Prostate gland (tissue), 2 donors: Measurements from ENCODE around the gene DDRGK1. TPM values are rescaled to one million over a fixed set of nuclear protein-coding genes. Genes with fewer than 3 reads are reported as not detected.
"Not testable (repeated sequence)": the region's sequence is repeated elsewhere in the genome, so short reads cannot be mapped to it uniquely, and the experiment has no call there.

Experiments used
- DNase-seq: peaks from one replicate; pipeline ENCODE4 v3.0.0-alpha.2; 2019; ENCODE audit warnings: low spot score
- H3K27ac ChIP-seq, 2 donors: fragments of 200-600 bp; sonication (generic); 2 replicates each; pipeline ENCODE4 v1.5.1; 2017 to 2019
- H3K27me3 ChIP-seq: fragments of 200-600 bp; sonication (generic); replicated peaks from 2 replicates; pipeline ENCODE4 v1.5.1; 2019; ENCODE audit not compliant: insufficient read depth
- H3K36me3 ChIP-seq, 2 donors: fragments of 200-600 bp; sonication (generic); 1 replicate in 1 of 2; 2 replicates in 1 of 2; pipeline versions ENCODE4 v1.5.1 to v1.8.1; 2017 to 2019
- H3K4me1 ChIP-seq: fragments of 200-600 bp; sonication (generic); replicated peaks from 2 replicates; pipeline ENCODE4 v1.5.1; 2019
- H3K4me3 ChIP-seq, 2 donors: fragments of 200-600 bp; sonication (generic); 2 replicates each; pipeline ENCODE4 v1.5.1; 2017 to 2019
- H3K9me3 ChIP-seq: fragments of 200-600 bp; sonication (generic); 2 replicates; pipeline ENCODE4 v1.5.1; 2017
- POLR2A ChIP-seq: fragments of 450-650 bp; IDR thresholded peaks from one replicate; pipeline ENCODE4 v1.6.1; 2016; ENCODE audit warnings: antibody characterized with exemption, mild to moderate bottlenecking
- POLR2AphosphoS5 ChIP-seq: sonication (generic); formaldehyde crosslinking; IDR thresholded peaks from one replicate; pipeline ENCODE4 v1.6.1; 2017; ENCODE audit warnings: antibody characterized with exemption
- WGBS: methylation state at CpG from one replicate; pipeline ENCODE4 v1.1.5; 2018; 5-methylcytosine and 5-hydroxymethylcytosine counted together
- intact Hi-C: fragments of 100-400 bp; cut with DNase I; formaldehyde crosslinking; loops from one replicate; pipeline ENCODE4 v1.14.2; 2022
- total RNA-seq, 2 donors: library from RNA; depleted of rRNA; stranded (reverse); fragments of >200 nt; gene quantifications; one replicate each; pipeline ENCODE4 v1.1.0, GENCODE V29; 2016
- TF ChIP-seq, protein P1 (sequence below), 4 experiments: fragments of 200-600 bp in 2 of 4; fragments of 450-650 bp in 2 of 4; sonication (generic) in 2 of 4; IDR thresholded peaks; 1 replicate in 3 of 4; 2 replicates in 1 of 4; pipeline ENCODE4 v1.5.1; 2016 to 2019; ENCODE audit warnings: antibody characterized with exemption in 4 of 4, mild to moderate bottlenecking in 2 of 4, moderate library complexity in 2 of 4

The DDRGK1 gene
- total RNA-seq, 2 donors from 2014 or later, result 87.5 to 126 TPM

DNA sequence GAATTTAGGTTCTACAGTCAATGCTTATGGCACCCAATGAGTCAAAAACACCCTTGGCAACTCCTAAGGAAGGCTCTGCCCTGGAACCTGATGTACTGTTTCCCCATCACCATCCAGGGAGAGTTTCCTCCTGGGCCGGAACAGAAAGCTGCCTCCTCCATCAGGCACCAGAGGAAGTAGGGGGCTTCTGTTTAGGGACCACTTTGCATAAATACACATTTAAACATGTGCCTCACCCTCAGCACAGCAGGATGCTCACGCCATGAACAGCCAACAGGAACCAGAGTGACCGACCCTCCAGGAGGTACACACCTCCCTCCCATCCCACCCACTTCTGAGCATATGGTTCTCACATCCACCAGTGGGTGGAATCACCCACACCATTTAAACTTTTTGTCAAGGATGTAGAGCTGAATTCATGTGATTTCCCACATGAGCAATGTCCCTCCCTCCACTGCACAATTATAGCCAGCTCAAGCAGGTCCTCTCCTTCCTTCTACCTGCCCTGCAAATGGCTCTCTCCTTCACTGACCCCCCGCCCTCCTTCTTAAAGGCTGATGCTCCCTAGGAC lies 14.8 kb downstream of the DDRGK1 start:
- no peaks in the 10 kb centered on the region for H3K9me3 ChIP-seq
- 84% methylated on average over 4 of the region's 4 CpGs for WGBS
- no peak for DNase-seq
- intact Hi-C loops, result no loop called here
- H3K4me3 ChIP-seq, result no peak overlapping the region
- H3K4me1 ChIP-seq, result no peaks in the 10 kb centered on the region
- H3K27ac ChIP-seq, result no peak overlapping the region
- H3K27me3 ChIP-seq, result no peaks in the 10 kb centered on the region
- H3K36me3 ChIP-seq, result peaks cover 23 to 28% of the 10 kb centered on the region in 2 donors
- TF ChIP-seq, protein P1, sequence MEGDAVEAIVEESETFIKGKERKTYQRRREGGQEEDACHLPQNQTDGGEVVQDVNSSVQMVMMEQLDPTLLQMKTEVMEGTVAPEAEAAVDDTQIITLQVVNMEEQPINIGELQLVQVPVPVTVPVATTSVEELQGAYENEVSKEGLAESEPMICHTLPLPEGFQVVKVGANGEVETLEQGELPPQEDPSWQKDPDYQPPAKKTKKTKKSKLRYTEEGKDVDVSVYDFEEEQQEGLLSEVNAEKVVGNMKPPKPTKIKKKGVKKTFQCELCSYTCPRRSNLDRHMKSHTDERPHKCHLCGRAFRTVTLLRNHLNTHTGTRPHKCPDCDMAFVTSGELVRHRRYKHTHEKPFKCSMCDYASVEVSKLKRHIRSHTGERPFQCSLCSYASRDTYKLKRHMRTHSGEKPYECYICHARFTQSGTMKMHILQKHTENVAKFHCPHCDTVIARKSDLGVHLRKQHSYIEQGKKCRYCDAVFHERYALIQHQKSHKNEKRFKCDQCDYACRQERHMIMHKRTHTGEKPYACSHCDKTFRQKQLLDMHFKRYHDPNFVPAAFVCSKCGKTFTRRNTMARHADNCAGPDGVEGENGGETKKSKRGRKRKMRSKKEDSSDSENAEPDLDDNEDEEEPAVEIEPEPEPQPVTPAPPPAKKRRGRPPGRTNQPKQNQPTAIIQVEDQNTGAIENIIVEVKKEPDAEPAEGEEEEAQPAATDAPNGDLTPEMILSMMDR (IDR thresholded peaks at IDR 0.05), result no peak
- TF ChIP-seq POLR2AphosphoS5 (no peak), POLR2A (no peak)

DNA sequence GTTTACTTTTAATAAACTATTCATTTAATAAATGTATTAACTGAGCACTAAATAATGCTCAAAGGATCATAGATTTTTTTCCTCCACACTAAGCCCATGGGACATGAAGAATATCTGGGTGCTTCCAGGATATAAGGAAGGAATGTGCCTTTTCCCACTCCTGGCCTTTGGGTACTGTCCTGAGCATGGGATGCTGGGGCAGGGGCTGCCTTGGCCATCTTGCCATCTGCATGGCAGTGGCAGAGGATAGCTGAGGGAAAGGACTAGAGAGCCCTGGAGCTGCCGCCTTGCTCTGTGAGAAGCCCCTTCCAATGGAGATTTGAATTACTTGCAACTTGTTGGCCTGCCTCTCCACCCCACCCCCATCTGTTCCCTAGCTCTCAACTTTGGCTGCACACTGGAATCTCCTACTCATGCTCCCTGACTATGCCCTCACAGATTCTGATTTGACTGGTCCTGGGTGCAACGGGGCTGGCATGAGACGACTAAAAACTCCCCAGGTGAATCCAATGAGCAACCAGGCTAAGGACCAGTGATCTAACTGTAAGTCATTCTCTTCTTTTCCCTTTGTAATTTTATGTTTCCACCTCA lies 15.6 kb downstream of the DDRGK1 start:
- WGBS, result 79% methylated on average over 3 of the region's 3 CpGs
- Histone ChIP-seq H3K9me3 (no peaks in the 10 kb centered on the region), H3K27me3 (no peaks in the 10 kb centered on the region), H3K27ac (no peak overlapping the region), H3K4me1 (no peaks in the 10 kb centered on the region), H3K4me3 (no peak overlapping the region), H3K36me3 (peaks cover 19 to 20% of the 10 kb centered on the region in 2 donors)
- no peak for DNase-seq
- TF ChIP-seq POLR2A, result no peak
- TF ChIP-seq, protein P1 (IDR thresholded peaks at IDR 0.05), result no peak
- TF ChIP-seq POLR2AphosphoS5, result no peak
- intact Hi-C loops, result no loop called here

DNA sequence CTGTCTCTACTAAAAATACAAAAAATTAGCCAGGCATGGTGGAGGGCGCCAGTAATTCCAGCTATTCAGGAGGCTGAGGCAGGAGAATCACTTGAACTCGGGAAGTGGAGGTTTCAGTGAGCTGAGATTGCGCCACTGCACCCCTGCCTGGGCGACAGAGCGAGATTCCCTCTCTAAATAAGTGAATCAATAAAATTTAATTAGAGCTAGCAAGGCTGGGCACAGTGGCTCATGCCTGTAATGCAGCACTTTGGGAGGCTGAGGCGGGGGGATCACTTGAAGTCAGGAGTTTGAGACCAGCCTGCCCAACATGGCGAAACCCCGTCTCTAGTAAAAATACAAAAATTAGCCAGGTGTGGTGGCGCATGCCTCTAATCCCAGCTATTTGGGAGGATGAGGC lies 16.6 kb downstream of the DDRGK1 start:
- H3K4me1 ChIP-seq, H3K27me3 ChIP-seq, H3K4me3 ChIP-seq, DNase-seq, H3K27ac ChIP-seq, intact Hi-C loops, H3K9me3 ChIP-seq: not testable (repeated sequence)
- H3K36me3 ChIP-seq, result peaks cover 11 to 18% of the 10 kb centered on the region in 2 donors
- WGBS, result 94% methylated on average over 9 of the region's 9 CpGs

DNA sequence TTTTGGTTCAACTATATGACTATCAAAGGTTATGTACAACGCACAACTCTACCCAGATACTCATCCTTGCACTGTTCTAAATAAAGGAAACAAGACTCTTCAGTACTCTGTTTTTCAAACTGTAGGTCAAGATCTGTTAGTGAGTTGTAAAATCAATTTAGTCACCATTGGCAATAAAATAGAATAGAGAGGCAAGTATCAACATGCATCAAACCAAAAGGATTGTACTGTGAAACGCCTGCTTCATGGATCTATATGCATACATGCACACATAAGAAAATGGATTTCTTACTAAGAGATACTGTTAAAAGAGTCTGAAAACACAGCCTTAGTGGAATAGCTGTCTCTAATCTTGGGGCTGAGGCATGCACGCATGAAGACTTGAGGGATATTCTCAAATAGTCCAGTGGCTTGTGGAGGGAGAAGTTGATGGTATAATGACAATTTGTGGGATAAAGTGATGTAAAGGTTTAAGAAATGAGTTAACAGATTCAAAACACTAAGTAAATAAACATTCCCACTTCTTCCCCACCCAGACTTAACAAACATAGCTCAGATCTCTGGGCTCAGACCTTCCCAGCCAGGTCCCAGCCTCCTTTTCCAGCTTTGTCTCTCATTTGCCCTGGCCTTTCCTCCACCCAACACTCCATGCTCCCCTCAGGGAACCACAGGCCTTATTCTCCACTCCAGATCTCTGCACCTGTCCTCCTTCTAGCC lies 20.4 kb downstream of the DDRGK1 start:
- intact Hi-C loops, result no loop called here
- no peak for TF ChIP-seq POLR2A
- TF ChIP-seq POLR2AphosphoS5, result no peak
- TF ChIP-seq, protein P1 (IDR thresholded peaks at IDR 0.05), result no peak
- H3K27me3 ChIP-seq, result no peaks in the 10 kb centered on the region
- H3K4me1 ChIP-seq, result no peaks in the 10 kb centered on the region
- H3K9me3 ChIP-seq, result no peaks in the 10 kb centered on the region
- H3K36me3 ChIP-seq, result no peaks in the 10 kb centered on the region
- H3K27ac ChIP-seq, result no peak overlapping the region
- WGBS, result 65% methylated on average over 3 of the region's 3 CpGs
- no peak overlapping the region for H3K4me3 ChIP-seq
- no peak for DNase-seq

DNA sequence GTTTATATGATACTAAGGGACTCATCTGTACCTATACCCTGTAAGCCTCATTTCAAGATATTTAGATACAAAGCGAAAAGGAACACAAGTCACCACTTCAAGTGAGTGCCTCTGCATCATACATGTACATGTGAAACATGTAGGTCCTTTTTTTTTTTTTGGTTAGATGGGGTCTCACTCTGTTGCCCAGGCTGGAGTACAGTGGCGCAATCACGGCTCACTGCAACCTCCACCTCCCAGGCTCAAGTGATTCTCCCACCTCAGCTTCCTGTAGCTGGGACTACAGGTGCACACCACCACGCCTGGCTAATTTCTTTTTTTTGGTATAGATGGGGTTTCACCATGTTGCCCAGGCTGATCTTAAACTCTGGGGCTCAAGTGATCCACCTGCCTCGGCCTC lies 22.1 kb downstream of the DDRGK1 start:
- 97% methylated on average over 5 of the region's 5 CpGs for WGBS
- intact Hi-C loops, H3K4me1 ChIP-seq, H3K9me3 ChIP-seq, H3K4me3 ChIP-seq, DNase-seq, H3K27me3 ChIP-seq, H3K36me3 ChIP-seq, H3K27ac ChIP-seq: not testable (repeated sequence)

DNA sequence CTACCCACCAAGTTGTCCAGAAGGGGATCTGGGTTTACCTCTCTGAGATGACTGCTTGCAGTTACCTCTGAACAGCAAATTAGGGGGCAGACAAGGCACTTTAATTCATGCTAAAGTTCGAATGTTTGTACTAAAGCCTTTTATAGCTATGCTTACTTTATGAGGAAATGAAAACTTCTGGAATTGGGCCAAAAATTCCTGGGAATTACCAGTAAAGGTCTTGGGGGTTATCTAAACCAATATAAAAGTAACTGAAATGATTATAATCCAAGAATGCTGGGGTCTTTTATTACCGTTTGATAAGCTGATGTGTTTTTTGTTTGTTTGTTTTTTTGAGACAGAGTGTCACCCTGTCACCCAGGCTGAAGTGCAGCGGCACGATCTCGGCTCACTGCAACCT lies 23.2 kb downstream of the DDRGK1 start:
- 59% methylated on average over 5 of the region's 5 CpGs for WGBS
- TF ChIP-seq POLR2AphosphoS5 (no peak), POLR2A (no peak)
- TF ChIP-seq, protein P1 (IDR thresholded peaks at IDR 0.05), result no peak
- H3K27me3 ChIP-seq, result no peaks in the 10 kb centered on the region
- no peak overlapping the region for H3K4me3 ChIP-seq
- no peaks in the 10 kb centered on the region for H3K9me3 ChIP-seq
- no peak for DNase-seq
- no peaks in the 10 kb centered on the region for H3K36me3 ChIP-seq
- intact Hi-C loops, result no loop called here
- no peak overlapping the region for H3K27ac ChIP-seq
- H3K4me1 ChIP-seq, result no peaks in the 10 kb centered on the region
